Measurements from ENCODE around the gene FAM53B. TPM values are rescaled to one million over a fixed set of nuclear protein-coding genes. Genes with fewer than 3 reads are reported as not detected.

The FAM53B gene
- total RNA-seq, 1 experiment from 2014 or later = 11.2 TPM

GRCh38 chr10:124642088-124642710 is 102.0 kb downstream of the FAM53B start:
- peaks cover 10% of the 10 kb centered on the region for H3K4me1 Mint-ChIP-seq (ENCODE audit: low read depth, unreplicated experiment)
- H3K27me3 Mint-ChIP-seq (ENCODE audit: unreplicated experiment) = no peaks in the 10 kb centered on the region
- no peaks in the 10 kb centered on the region for H3K36me3 Mint-ChIP-seq (ENCODE audit: insufficient read depth, unreplicated experiment)
- CTCF ChIA-PET = no interaction called here
- TF ChIP-seq, protein P1, sequence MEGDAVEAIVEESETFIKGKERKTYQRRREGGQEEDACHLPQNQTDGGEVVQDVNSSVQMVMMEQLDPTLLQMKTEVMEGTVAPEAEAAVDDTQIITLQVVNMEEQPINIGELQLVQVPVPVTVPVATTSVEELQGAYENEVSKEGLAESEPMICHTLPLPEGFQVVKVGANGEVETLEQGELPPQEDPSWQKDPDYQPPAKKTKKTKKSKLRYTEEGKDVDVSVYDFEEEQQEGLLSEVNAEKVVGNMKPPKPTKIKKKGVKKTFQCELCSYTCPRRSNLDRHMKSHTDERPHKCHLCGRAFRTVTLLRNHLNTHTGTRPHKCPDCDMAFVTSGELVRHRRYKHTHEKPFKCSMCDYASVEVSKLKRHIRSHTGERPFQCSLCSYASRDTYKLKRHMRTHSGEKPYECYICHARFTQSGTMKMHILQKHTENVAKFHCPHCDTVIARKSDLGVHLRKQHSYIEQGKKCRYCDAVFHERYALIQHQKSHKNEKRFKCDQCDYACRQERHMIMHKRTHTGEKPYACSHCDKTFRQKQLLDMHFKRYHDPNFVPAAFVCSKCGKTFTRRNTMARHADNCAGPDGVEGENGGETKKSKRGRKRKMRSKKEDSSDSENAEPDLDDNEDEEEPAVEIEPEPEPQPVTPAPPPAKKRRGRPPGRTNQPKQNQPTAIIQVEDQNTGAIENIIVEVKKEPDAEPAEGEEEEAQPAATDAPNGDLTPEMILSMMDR (IDR thresholded peaks at IDR 0.05; ENCODE audit: unreplicated experiment) = no peak
- no peak overlapping the region for H3K27ac Mint-ChIP-seq (ENCODE audit: unreplicated experiment)
- H3K4me3 Mint-ChIP-seq (ENCODE audit: low read depth, unreplicated experiment) = no peak overlapping the region
- H3K9me3 Mint-ChIP-seq (ENCODE audit: low read depth, unreplicated experiment) = no peaks in the 10 kb centered on the region
- no peak for DNase-seq
- intact Hi-C loops (cut with micrococcal nuclease; ENCODE audit: unreplicated experiment) = no loop called here
- BruUV-seq (replicated peaks) = no TSS peak

DNA sequence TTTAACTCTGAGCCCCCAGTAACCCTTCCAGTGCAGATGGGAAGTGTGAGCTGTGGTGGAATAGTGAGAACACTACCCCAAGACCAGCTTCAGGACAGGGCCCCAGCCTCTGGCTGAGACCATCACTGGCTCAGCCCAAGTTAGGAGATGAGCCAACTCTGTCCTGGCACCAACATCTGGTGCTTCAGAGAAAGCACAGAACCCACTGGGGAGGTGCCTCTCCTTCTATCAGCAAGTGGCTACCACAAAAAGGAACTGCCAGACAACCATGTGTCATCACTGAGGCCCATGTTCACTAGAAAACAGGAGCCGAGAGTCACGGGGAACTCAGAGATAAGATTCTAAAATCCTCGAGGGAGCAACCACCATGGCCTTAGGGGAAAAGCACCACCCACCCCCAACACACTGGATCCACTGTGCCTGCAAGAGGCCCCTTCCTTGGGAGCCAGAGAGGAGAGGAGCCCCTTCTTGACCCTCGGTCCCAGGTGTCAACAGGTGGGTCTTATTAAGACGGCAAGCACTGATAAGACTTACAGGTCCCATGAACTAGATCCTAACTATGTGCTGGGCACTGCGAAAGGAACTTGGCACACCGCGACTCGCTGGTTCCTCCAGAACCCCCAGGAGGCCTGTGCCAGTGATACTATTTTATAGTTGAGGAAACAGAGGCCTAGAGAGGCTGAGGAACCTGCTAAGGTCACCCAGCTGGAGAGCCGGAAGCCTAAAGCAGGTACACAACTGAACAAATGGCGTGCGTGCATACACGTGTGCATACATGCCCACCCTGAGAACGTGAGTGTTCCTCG is 102.7 kb downstream of the FAM53B start:
- CTCF ChIA-PET = no interaction called here
- no peak overlapping the region for H3K27ac Mint-ChIP-seq (ENCODE audit: unreplicated experiment)
- no TSS peak for BruUV-seq (replicated peaks)
- no peak for DNase-seq
- no peaks in the 10 kb centered on the region for H3K36me3 Mint-ChIP-seq (ENCODE audit: insufficient read depth, unreplicated experiment)
- H3K4me3 Mint-ChIP-seq (ENCODE audit: low read depth, unreplicated experiment) = no peak overlapping the region
- TF ChIP-seq, protein P1 (IDR thresholded peaks at IDR 0.05; ENCODE audit: unreplicated experiment) = no peak
- peaks cover 5% of the 10 kb centered on the region for H3K4me1 Mint-ChIP-seq (ENCODE audit: low read depth, unreplicated experiment)
- no peaks in the 10 kb centered on the region for H3K9me3 Mint-ChIP-seq (ENCODE audit: low read depth, unreplicated experiment)
- H3K27me3 Mint-ChIP-seq (ENCODE audit: unreplicated experiment) = no peaks in the 10 kb centered on the region
- intact Hi-C loops (cut with micrococcal nuclease; ENCODE audit: unreplicated experiment) = no loop called here

GRCh38 chr10:124640538-124641231 is 103.5 kb downstream of the FAM53B start:
- Mint-ChIP-seq H3K27ac (ENCODE audit: unreplicated experiment) (no peak overlapping the region), H3K9me3 (ENCODE audit: low read depth, unreplicated experiment) (no peaks in the 10 kb centered on the region), H3K27me3 (ENCODE audit: unreplicated experiment) (no peaks in the 10 kb centered on the region), H3K4me3 (ENCODE audit: low read depth, unreplicated experiment) (no peak overlapping the region), H3K36me3 (ENCODE audit: insufficient read depth, unreplicated experiment) (no peaks in the 10 kb centered on the region), H3K4me1 (ENCODE audit: low read depth, unreplicated experiment) (no peaks in the 10 kb centered on the region)
- no peak for DNase-seq
- TF ChIP-seq, protein P1 (IDR thresholded peaks at IDR 0.05; ENCODE audit: unreplicated experiment) = no peak
- CTCF ChIA-PET = no interaction called here
- no TSS peak for BruUV-seq (replicated peaks)
- intact Hi-C loops (cut with micrococcal nuclease; ENCODE audit: unreplicated experiment) = no loop called here

- no peak overlapping the region for H3K4me3 Mint-ChIP-seq (ENCODE audit: low read depth, unreplicated experiment)
- H3K9me3 Mint-ChIP-seq (ENCODE audit: low read depth, unreplicated experiment) = no peaks in the 10 kb centered on the region
- H3K4me1 Mint-ChIP-seq (ENCODE audit: low read depth, unreplicated experiment) = no peaks in the 10 kb centered on the region
- TF ChIP-seq, protein P1 (IDR thresholded peaks at IDR 0.05; ENCODE audit: unreplicated experiment) = no peak
- CTCF ChIA-PET = no interaction called here
- no TSS peak for BruUV-seq (replicated peaks)
- no peaks in the 10 kb centered on the region for H3K27me3 Mint-ChIP-seq (ENCODE audit: unreplicated experiment)
- intact Hi-C loops (cut with micrococcal nuclease; ENCODE audit: unreplicated experiment) = no loop called here
- no peak overlapping the region for H3K27ac Mint-ChIP-seq (ENCODE audit: unreplicated experiment)
- no peaks in the 10 kb centered on the region for H3K36me3 Mint-ChIP-seq (ENCODE audit: insufficient read depth, unreplicated experiment)
- no peak for DNase-seq
Observed at GRCh38 chr10:124640056-124640455, 104.1 kb downstream of the FAM53B start.

Measured in Calu3 (cell line).